Lower lobe of right lung (tissue), 2 donors: Measurements from ENCODE around the gene A4GALT. TPM values are rescaled to one million over a fixed set of nuclear protein-coding genes. Genes with fewer than 3 reads are reported as not detected.
"Not testable (repeated sequence)": the region's sequence is repeated elsewhere in the genome, so short reads cannot be mapped to it uniquely, and the experiment has no call there.

Experiments used
- ATAC-seq, 2 donors: fragments of 200-7000 bp; cut with Tn5 transposase; one replicate each; pipeline ENCODE4 v1.9.1; 2020 to 2022; ENCODE audit warnings: mild to moderate bottlenecking in 2 of 2, moderate library complexity in 2 of 2
- DNase-seq: peaks from one replicate; pipeline ENCODE4 v3.0.0-alpha.2; 2020
- H3K27ac ChIP-seq: fragments of 200-600 bp; one replicate; pipeline ENCODE4 v1.8.0; 2022
- H3K27me3 ChIP-seq: fragments of 200-600 bp; one replicate; pipeline ENCODE4 v1.8.0; 2022; ENCODE audit warnings: low read depth
- H3K36me3 ChIP-seq: fragments of 200-600 bp; one replicate; pipeline ENCODE4 v1.8.0; 2022; ENCODE audit warnings: mild to moderate bottlenecking
- H3K4me1 ChIP-seq: fragments of 200-600 bp; one replicate; pipeline ENCODE4 v1.8.0; 2022
- H3K4me3 ChIP-seq: fragments of 200-600 bp; one replicate; pipeline ENCODE4 v1.8.0; 2022; ENCODE audit warnings: mild to moderate bottlenecking
- H3K9me3 ChIP-seq: fragments of 200-600 bp; one replicate; pipeline ENCODE4 v1.8.0; 2022
- intact Hi-C: fragments of 100-400 bp; cut with DNase I; formaldehyde crosslinking; loops from one replicate; pipeline ENCODE4 v1.11.0; 2022
- total RNA-seq: library from RNA; stranded (reverse); fragmentation: NEBNext Ultra II Directional; extraction: Animal tissue kit (Norgen Biotek cat#: 25700); gene quantifications from one replicate; pipeline ENCODE4 v1.2.1, GENCODE V29; 2021
- TF ChIP-seq, protein P1 (sequence below): fragments of 200-600 bp; IDR thresholded peaks from one replicate; pipeline ENCODE4 v1.8.0; 2022; ENCODE audit warnings: antibody characterized with exemption, mild to moderate bottlenecking
- donor health status: DM: no; HTN: yes; CAD: no; lungs with severe emphysema.

A4GALT gene
- total RNA-seq, 1 donor from 2014 or later: 19.4 TPM

- ATAC-seq (no peak), DNase-seq (no peak)
- Histone ChIP-seq H3K36me3 (no peaks in the 10 kb centered on the region), H3K9me3 (no peaks in the 10 kb centered on the region), H3K27me3 (no peaks in the 10 kb centered on the region), H3K27ac (peak overlapping the region; percentile 65), H3K4me3 (no peak overlapping the region), H3K4me1 (peaks cover 57% of the 10 kb centered on the region)
- TF ChIP-seq, protein P1, sequence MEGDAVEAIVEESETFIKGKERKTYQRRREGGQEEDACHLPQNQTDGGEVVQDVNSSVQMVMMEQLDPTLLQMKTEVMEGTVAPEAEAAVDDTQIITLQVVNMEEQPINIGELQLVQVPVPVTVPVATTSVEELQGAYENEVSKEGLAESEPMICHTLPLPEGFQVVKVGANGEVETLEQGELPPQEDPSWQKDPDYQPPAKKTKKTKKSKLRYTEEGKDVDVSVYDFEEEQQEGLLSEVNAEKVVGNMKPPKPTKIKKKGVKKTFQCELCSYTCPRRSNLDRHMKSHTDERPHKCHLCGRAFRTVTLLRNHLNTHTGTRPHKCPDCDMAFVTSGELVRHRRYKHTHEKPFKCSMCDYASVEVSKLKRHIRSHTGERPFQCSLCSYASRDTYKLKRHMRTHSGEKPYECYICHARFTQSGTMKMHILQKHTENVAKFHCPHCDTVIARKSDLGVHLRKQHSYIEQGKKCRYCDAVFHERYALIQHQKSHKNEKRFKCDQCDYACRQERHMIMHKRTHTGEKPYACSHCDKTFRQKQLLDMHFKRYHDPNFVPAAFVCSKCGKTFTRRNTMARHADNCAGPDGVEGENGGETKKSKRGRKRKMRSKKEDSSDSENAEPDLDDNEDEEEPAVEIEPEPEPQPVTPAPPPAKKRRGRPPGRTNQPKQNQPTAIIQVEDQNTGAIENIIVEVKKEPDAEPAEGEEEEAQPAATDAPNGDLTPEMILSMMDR: no peak
- intact Hi-C loops: no loop called here
Observed at GRCh38 chr22:42747701-42748513, 27.2 kb upstream of the A4GALT start.

GRCh38 chr22:42745118-42745517, 24.4 kb upstream of the A4GALT start:
- intact Hi-C loops: no loop called here
- H3K27ac ChIP-seq: peak overlapping the region; percentile 24
- ATAC-seq: no peak

GRCh38 chr22:42743501-42743991, 22.9 kb upstream of the A4GALT start:
- peak; percentile 55 for DNase-seq
- no peak overlapping the region for H3K4me3 ChIP-seq

More at GRCh38 chr22:42745118-42745517, 24.4 kb upstream of the A4GALT start:
- Histone ChIP-seq H3K4me3 (no peak overlapping the region), H3K9me3 (no peaks in the 10 kb centered on the region), H3K36me3 (no peaks in the 10 kb centered on the region), H3K27me3 (no peaks in the 10 kb centered on the region), H3K4me1 (peaks cover 41% of the 10 kb centered on the region)
- TF ChIP-seq, protein P1: no peak
- no peak for DNase-seq

GRCh38 chr22:42742940-42743339, 22.3 kb upstream of the A4GALT start:
- Histone ChIP-seq H3K4me1 (peaks cover 25% of the 10 kb centered on the region), H3K36me3 (no peaks in the 10 kb centered on the region), H3K27ac (peak overlapping the region; percentile 81), H3K27me3 (no peaks in the 10 kb centered on the region), H3K9me3 (no peaks in the 10 kb centered on the region), H3K4me3 (no peak overlapping the region)
- ATAC-seq: peak; percentile 40 to 48
- no peak for DNase-seq
- TF ChIP-seq, protein P1: no peak
- intact Hi-C loops: no loop called here

More at GRCh38 chr22:42743501-42743991, 22.9 kb upstream of the A4GALT start:
- H3K27me3 ChIP-seq: no peaks in the 10 kb centered on the region
- peaks cover 31% of the 10 kb centered on the region for H3K4me1 ChIP-seq
- peak; percentile 65 to 82 for ATAC-seq
- H3K27ac ChIP-seq: peak overlapping the region; percentile 81
- intact Hi-C loops: no loop called here
- TF ChIP-seq, protein P1: peak; percentile 20
- H3K9me3 ChIP-seq: no peaks in the 10 kb centered on the region
- no peaks in the 10 kb centered on the region for H3K36me3 ChIP-seq

GRCh38 chr22:42740320-42740719, 19.6 kb upstream of the A4GALT start:
- H3K27ac ChIP-seq, DNase-seq, intact Hi-C loops, H3K9me3 ChIP-seq, H3K27me3 ChIP-seq, H3K4me3 ChIP-seq, H3K36me3 ChIP-seq, ATAC-seq: not testable (repeated sequence)
- peaks cover 19% of the 10 kb centered on the region for H3K4me1 ChIP-seq

DNA sequence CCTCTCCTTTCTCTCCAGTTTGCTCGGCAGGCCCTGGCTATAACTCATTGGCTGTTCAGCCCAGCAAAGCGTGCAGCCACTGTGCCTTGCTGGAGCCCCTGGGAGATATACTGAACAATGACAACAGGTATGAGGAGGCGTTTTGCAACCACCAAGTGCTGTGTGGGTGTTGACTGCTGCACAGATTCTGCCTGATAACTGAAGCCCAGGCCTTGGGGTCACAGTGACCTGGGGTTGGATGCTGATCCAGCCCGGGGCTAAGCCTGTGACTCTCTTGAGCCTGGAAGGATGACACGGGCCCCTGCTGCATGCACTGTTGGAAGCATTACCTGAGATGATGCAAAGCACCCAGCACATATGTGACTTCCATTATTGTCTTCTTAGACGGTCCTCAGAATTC, 13.7 kb upstream of the A4GALT start:
- H3K27me3 ChIP-seq: no peaks in the 10 kb centered on the region
- H3K9me3 ChIP-seq: no peaks in the 10 kb centered on the region
- DNase-seq: no peak
- intact Hi-C loops: no loop called here
- H3K27ac ChIP-seq: no peak overlapping the region
- H3K4me3 ChIP-seq: no peak overlapping the region
- ATAC-seq: no peak
- H3K36me3 ChIP-seq: no peaks in the 10 kb centered on the region
- no peaks in the 10 kb centered on the region for H3K4me1 ChIP-seq
- TF ChIP-seq, protein P1: no peak

GRCh38 chr22:42733394-42733793, 12.7 kb upstream of the A4GALT start:
- H3K4me1 ChIP-seq, ATAC-seq, intact Hi-C loops, H3K9me3 ChIP-seq, H3K4me3 ChIP-seq, H3K27me3 ChIP-seq, H3K27ac ChIP-seq, DNase-seq, H3K36me3 ChIP-seq: not testable (repeated sequence)
